HEK293 (cell line): Measurements from ENCODE around the gene ECE1.
A peak's percentile ranks its signal among the peaks of the same experiment; 100 is the strongest.

ENCODE experiments used
- CTCF ChIA-PET: fragments of 350-600 bp; formaldehyde crosslinking; extraction: SDS; loops from one replicate; lab custom pipeline; 2021; ENCODE audit warnings: antibody characterized with exemption; lab: Yijun Ruan, JAX
- POLR2A ChIA-PET: fragments of 300-600 bp; formaldehyde crosslinking; extraction: SDS; loops from one replicate; lab custom pipeline; 2020; ENCODE audit warnings: antibody characterized with exemption, inconsistent platforms; lab: Yijun Ruan, JAX
- H3K27ac ChIP-seq: fragments of 200-500 bp; sonication (Bioruptor generic); 2 replicates; pipeline ENCODE4 v1.5.1; 2014; ENCODE audit warnings: low read depth, low read length, control low read depth, inconsistent platforms; ENCODE audit errors: extremely low read depth
- H3K36me3 ChIP-seq, 2 experiments: fragments of 200-500 bp in 1 of 2; sonication (Bioruptor generic) in 1 of 2; 1 replicate in 1 of 2; 2 replicates in 1 of 2; pipeline ENCODE4 v1.5.1; 2014 to 2017; ENCODE audit warnings: inconsistent platforms in 2 of 2, low read length in 2 of 2; ENCODE audit not compliant: control insufficient read depth in 2 of 2, insufficient read depth in 1 of 2
- H3K4me1 ChIP-seq: fragments of 200-500 bp; sonication (Bioruptor generic); 2 replicates; pipeline ENCODE4 v1.5.1; 2014; ENCODE audit warnings: mild to moderate bottlenecking, low read length, inconsistent platforms; ENCODE audit not compliant: control insufficient read depth, insufficient read depth
- H3K4me3 ChIP-seq: 2 replicates; pipeline ENCODE4 v1.5.1; 2011; ENCODE audit warnings: low read depth, mild to moderate bottlenecking, control low read depth, low read length, moderate library complexity
- H3K9me3 ChIP-seq: fragments of 200-500 bp; sonication (Bioruptor generic); 2 replicates; pipeline ENCODE4 v1.5.1; 2014; ENCODE audit warnings: low read depth, low read length, inconsistent platforms; ENCODE audit not compliant: control insufficient read depth, insufficient read depth
- BCL11A ChIP-seq: fragments of 450-650 bp; formaldehyde crosslinking; IDR thresholded peaks from 2 replicates; pipeline ENCODE4 v1.5.1; 2016; ENCODE audit warnings: low read depth, missing biosample characterization, missing genetic modification characterization
- GFI1B ChIP-seq: fragments of 450-650 bp; formaldehyde crosslinking; IDR thresholded peaks from 2 replicates; pipeline ENCODE4 v1.5.1; 2016; ENCODE audit warnings: missing biosample characterization, missing genetic modification characterization
- KLF10 ChIP-seq: fragments of 450-650 bp; IDR thresholded peaks from 2 replicates; pipeline ENCODE4 v1.5.1; 2018; ENCODE audit warnings: missing biosample characterization, mild to moderate bottlenecking, missing genetic modification characterization
- KLF7 ChIP-seq: fragments of 450-650 bp; formaldehyde crosslinking; IDR thresholded peaks from 2 replicates; pipeline ENCODE4 v1.5.1; 2016; ENCODE audit warnings: missing biosample characterization, missing genetic modification characterization, borderline replicate concordance
- KLF8 ChIP-seq: fragments of 450-650 bp; formaldehyde crosslinking; IDR thresholded peaks from 2 replicates; pipeline ENCODE4 v1.5.1; 2016; ENCODE audit warnings: missing biosample characterization, missing genetic modification characterization
- MYNN ChIP-seq: fragments of 450-650 bp; formaldehyde crosslinking; IDR thresholded peaks from 2 replicates; pipeline ENCODE4 v1.5.1; 2016; ENCODE audit warnings: missing biosample characterization, missing genetic modification characterization, borderline replicate concordance
- OSR2 ChIP-seq: fragments of 450-650 bp; formaldehyde crosslinking; IDR thresholded peaks from 2 replicates; pipeline ENCODE4 v1.5.1; 2016; ENCODE audit warnings: missing biosample characterization, missing genetic modification characterization
- YY2 ChIP-seq: fragments of 450-650 bp; formaldehyde crosslinking; IDR thresholded peaks from 2 replicates; pipeline ENCODE4 v1.5.1; 2016; ENCODE audit warnings: missing biosample characterization, missing genetic modification characterization
- ZBTB17 ChIP-seq: fragments of 450-650 bp; formaldehyde crosslinking; IDR thresholded peaks from 2 replicates; pipeline ENCODE4 v1.5.1; 2016; ENCODE audit warnings: missing biosample characterization, missing genetic modification characterization
- ZEB2 ChIP-seq: fragments of 450-650 bp; formaldehyde crosslinking; IDR thresholded peaks from 2 replicates; pipeline ENCODE4 v1.5.1; 2016; ENCODE audit warnings: missing biosample characterization, missing genetic modification characterization
- ZFP69B ChIP-seq: fragments of 450-650 bp; formaldehyde crosslinking; IDR thresholded peaks from 2 replicates; pipeline ENCODE4 v1.5.1; 2016; ENCODE audit warnings: missing biosample characterization, missing genetic modification characterization
- ZNF121 ChIP-seq: fragments of 450-650 bp; formaldehyde crosslinking; IDR thresholded peaks from 2 replicates; pipeline ENCODE4 v1.5.1; 2016; ENCODE audit warnings: missing biosample characterization, missing genetic modification characterization
- ZNF138 ChIP-seq: fragments of 450-650 bp; formaldehyde crosslinking; IDR thresholded peaks from 2 replicates; pipeline ENCODE4 v1.5.1; 2016; ENCODE audit warnings: missing biosample characterization, missing genetic modification characterization, borderline replicate concordance
- ZNF146 ChIP-seq: fragments of 450-650 bp; formaldehyde crosslinking; IDR thresholded peaks from 2 replicates; pipeline ENCODE4 v1.5.1; 2016; ENCODE audit warnings: missing biosample characterization, missing genetic modification characterization
- ZNF169 ChIP-seq: fragments of 450-650 bp; formaldehyde crosslinking; IDR thresholded peaks from 2 replicates; pipeline ENCODE4 v1.5.1; 2016; ENCODE audit warnings: missing biosample characterization, missing genetic modification characterization
- ZNF211 ChIP-seq: fragments of 450-650 bp; formaldehyde crosslinking; IDR thresholded peaks from 2 replicates; pipeline ENCODE4 v1.5.1; 2016; ENCODE audit warnings: low read depth, missing biosample characterization, missing genetic modification characterization
- ZNF221 ChIP-seq: fragments of 450-650 bp; formaldehyde crosslinking; IDR thresholded peaks from 2 replicates; pipeline ENCODE4 v1.5.1; 2017; ENCODE audit warnings: missing biosample characterization, missing genetic modification characterization, borderline replicate concordance
- ZNF311 ChIP-seq: fragments of 450-650 bp; formaldehyde crosslinking; IDR thresholded peaks from 2 replicates; pipeline ENCODE4 v1.5.1; 2017; ENCODE audit warnings: missing biosample characterization, missing genetic modification characterization, borderline replicate concordance
- ZNF366 ChIP-seq: fragments of 450-650 bp; formaldehyde crosslinking; conservative IDR thresholded peaks from 2 replicates; pipeline ENCODE4 v1.5.1; 2016; ENCODE audit warnings: missing biosample characterization, missing genetic modification characterization
- ZNF501 ChIP-seq: fragments of 450-650 bp; formaldehyde crosslinking; IDR thresholded peaks from 2 replicates; pipeline ENCODE4 v1.5.1; 2016; ENCODE audit warnings: missing biosample characterization, missing genetic modification characterization
- ZNF596 ChIP-seq: fragments of 450-650 bp; IDR thresholded peaks from 2 replicates; pipeline ENCODE4 v1.5.0; 2018; ENCODE audit warnings: missing biosample characterization, mild to moderate bottlenecking, missing genetic modification characterization, moderate library complexity
- ZNF623 ChIP-seq: fragments of 450-650 bp; formaldehyde crosslinking; IDR thresholded peaks from 2 replicates; pipeline ENCODE4 v1.5.1; 2016; ENCODE audit warnings: missing biosample characterization, missing genetic modification characterization
- ZNF76 ChIP-seq: fragments of 450-650 bp; formaldehyde crosslinking; IDR thresholded peaks from 2 replicates; pipeline ENCODE4; 2016; ENCODE audit warnings: low read depth, missing biosample characterization, missing genetic modification characterization, borderline replicate concordance
- ZSCAN16 ChIP-seq: fragments of 450-650 bp; formaldehyde crosslinking; IDR thresholded peaks from 2 replicates; pipeline ENCODE4 v1.5.1; 2016; ENCODE audit warnings: missing biosample characterization, missing genetic modification characterization
- ZSCAN23 ChIP-seq: fragments of 450-650 bp; formaldehyde crosslinking; IDR thresholded peaks from 2 replicates; pipeline ENCODE4 v1.5.1; 2016; ENCODE audit warnings: missing biosample characterization, missing genetic modification characterization
- ZSCAN5A ChIP-seq: fragments of 450-650 bp; formaldehyde crosslinking; IDR thresholded peaks from 2 replicates; pipeline ENCODE4 v1.5.1; 2016; ENCODE audit warnings: missing biosample characterization, missing genetic modification characterization
- ZXDB ChIP-seq: fragments of 450-650 bp; formaldehyde crosslinking; IDR thresholded peaks from 2 replicates; pipeline ENCODE4 v1.5.1; 2016; ENCODE audit warnings: missing biosample characterization, missing genetic modification characterization
- TF ChIP-seq, protein P1 (sequence below): fragments of 450-650 bp; formaldehyde crosslinking; IDR thresholded peaks from 2 replicates; pipeline ENCODE4 v1.5.1; 2016; ENCODE audit warnings: missing biosample characterization, missing genetic modification characterization, borderline replicate concordance
- TF ChIP-seq, protein P2 (sequence below): fragments of 450-650 bp; formaldehyde crosslinking; IDR thresholded peaks from 2 replicates; pipeline ENCODE4 v1.5.1; 2016; ENCODE audit warnings: missing biosample characterization, missing genetic modification characterization
- TF ChIP-seq, protein P3 (sequence below): fragments of 450-650 bp; formaldehyde crosslinking; IDR thresholded peaks from 2 replicates; pipeline ENCODE4 v1.5.1; 2016; ENCODE audit warnings: missing biosample characterization, missing genetic modification characterization

ECE1 gene

GRCh38 chr1:21338573-21339355 lies 48.5 kb upstream of the ECE1 start (continued):
- TF ChIP-seq ZNF146 (tag by site-specific recombination) (0 out of 2 replicates have a peak, but pooled peaks have one; percentile 11), KLF7 (tag by site-specific recombination) (peak; percentile 57; the same call in 1 of the 2 replicates), ZSCAN5A (tag by site-specific recombination) (peak; percentile 48; the same call in 1 of the 2 replicates), ZXDB (tag by site-specific recombination) (peak; percentile 54; the same call in 1 of the 2 replicates), BCL11A (tag by site-specific recombination) (peak; percentile 73), KLF8 (tag by site-specific recombination) (0 out of 2 replicates have a peak, but pooled peaks have one; percentile 44), ZEB2 (tag by site-specific recombination) (peak; percentile 54; the same call in 1 of the 2 replicates), KLF10 (tag by site-specific recombination) (peak; percentile 23; the same call in 1 of the 2 replicates), ZNF311 (tag by site-specific recombination) (no peak), ZFP69B (peak; percentile 31; the same call in 1 of the 2 replicates), MYNN (tag by site-specific recombination) (no peak), ZNF76 (tag by site-specific recombination) (peak; percentile 85), ZNF121 (no peak), ZNF221 (no peak)
- TF ChIP-seq, protein P1, sequence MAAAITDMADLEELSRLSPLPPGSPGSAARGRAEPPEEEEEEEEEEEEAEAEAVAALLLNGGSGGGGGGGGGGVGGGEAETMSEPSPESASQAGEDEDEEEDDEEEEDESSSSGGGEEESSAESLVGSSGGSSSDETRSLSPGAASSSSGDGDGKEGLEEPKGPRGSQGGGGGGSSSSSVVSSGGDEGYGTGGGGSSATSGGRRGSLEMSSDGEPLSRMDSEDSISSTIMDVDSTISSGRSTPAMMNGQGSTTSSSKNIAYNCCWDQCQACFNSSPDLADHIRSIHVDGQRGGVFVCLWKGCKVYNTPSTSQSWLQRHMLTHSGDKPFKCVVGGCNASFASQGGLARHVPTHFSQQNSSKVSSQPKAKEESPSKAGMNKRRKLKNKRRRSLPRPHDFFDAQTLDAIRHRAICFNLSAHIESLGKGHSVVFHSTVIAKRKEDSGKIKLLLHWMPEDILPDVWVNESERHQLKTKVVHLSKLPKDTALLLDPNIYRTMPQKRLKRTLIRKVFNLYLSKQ (tag by site-specific recombination), result no peak

DNA sequence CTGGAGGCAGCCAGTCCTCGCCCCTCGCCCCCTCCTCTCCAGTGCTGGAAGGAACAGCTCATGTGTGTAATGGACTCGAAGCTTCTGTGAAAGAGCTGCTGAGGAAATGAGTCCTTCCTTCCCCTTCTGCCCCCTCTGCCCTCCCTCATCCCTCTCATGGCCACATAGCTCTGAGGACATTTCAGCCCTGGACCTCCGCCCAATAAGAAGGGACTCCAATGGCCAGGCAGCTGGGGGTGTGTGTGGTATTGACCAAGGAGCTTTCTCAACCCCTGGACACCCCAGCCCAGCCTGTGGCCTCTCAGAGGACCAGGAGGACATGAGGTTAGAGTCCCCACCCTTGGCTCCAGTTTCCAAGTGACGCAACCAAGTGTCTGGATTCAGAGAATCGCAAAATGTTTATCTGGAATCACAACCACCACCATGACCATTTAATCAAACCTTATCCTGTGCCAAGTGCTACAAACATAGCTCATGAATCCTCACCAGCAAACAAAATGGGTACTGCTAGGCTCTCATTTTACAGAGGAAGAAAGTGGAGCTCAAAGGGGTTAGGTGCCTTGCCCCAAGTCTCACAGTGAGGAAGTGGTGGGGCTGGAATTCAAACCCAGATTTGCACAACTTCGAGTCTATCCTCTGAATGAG lies 47.8 kb upstream of the ECE1 start:
- H3K4me3 ChIP-seq, result no peak overlapping the region
- peaks cover 32% of the 10 kb centered on the region for H3K4me1 ChIP-seq
- ChIA-PET POLR2A (interaction anchor here (1.1 to 1.5 kb wide), 3 partner anchors 11 to 15 kb away, joined by 4 to 5 read pairs (median 5); no protein-coding TSS in a partner anchor), CTCF (interaction anchor here (0.6 to 7.8 kb wide), 10 partner anchors 15 to 638 kb away, joined by 3 to 79 read pairs (median 5); no protein-coding TSS in a partner anchor)
- H3K36me3 ChIP-seq, result no peaks in the 10 kb centered on the region
- no peak overlapping the region; the same call in 1 of the 2 replicates for H3K27ac ChIP-seq
- H3K9me3 ChIP-seq, result no peaks in the 10 kb centered on the region
- TF ChIP-seq ZFP69B (no peak), ZNF211 (no peak), ZNF623 (no peak), ZNF366 (tag by site-specific recombination) (no peak), ZSCAN16 (no peak), ZNF138 (tag by site-specific recombination) (no peak), ZBTB17 (tag by site-specific recombination) (peak; percentile 56), ZNF596 (no peak), ZNF169 (no peak), GFI1B (tag by site-specific recombination) (0 out of 2 replicates have a peak, but pooled peaks have one; percentile 29), ZSCAN23 (no peak), ZNF501 (tag by site-specific recombination) (no peak), YY2 (tag by site-specific recombination) (no peak), OSR2 (tag by site-specific recombination) (peak; percentile 57)
- TF ChIP-seq, protein P2, sequence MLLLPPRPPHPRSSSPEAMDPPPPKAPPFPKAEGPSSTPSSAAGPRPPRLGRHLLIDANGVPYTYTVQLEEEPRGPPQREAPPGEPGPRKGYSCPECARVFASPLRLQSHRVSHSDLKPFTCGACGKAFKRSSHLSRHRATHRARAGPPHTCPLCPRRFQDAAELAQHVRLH (tag by site-specific recombination), result no peak
- TF ChIP-seq, protein P3, sequence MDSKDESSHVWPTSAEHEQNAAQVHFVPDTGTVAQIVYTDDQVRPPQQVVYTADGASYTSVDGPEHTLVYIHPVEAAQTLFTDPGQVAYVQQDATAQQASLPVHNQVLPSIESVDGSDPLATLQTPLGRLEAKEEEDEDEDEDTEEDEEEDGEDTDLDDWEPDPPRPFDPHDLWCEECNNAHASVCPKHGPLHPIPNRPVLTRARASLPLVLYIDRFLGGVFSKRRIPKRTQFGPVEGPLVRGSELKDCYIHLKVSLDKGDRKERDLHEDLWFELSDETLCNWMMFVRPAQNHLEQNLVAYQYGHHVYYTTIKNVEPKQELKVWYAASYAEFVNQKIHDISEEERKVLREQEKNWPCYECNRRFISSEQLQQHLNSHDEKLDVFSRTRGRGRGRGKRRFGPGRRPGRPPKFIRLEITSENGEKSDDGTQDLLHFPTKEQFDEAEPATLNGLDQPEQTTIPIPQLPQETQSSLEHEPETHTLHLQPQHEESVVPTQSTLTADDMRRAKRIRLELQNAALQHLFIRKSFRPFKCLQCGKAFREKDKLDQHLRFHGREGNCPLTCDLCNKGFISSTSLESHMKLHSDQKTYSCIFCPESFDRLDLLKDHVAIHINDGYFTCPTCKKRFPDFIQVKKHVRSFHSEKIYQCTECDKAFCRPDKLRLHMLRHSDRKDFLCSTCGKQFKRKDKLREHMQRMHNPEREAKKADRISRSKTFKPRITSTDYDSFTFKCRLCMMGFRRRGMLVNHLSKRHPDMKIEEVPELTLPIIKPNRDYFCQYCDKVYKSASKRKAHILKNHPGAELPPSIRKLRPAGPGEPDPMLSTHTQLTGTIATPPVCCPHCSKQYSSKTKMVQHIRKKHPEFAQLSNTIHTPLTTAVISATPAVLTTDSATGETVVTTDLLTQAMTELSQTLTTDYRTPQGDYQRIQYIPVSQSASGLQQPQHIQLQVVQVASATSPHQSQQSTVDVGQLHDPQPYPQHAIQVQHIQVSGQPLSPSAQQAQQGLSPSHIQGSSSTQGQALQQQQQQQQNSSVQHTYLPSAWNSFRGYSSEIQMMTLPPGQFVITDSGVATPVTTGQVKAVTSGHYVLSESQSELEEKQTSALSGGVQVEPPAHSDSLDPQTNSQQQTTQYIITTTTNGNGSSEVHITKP (tag by site-specific recombination), result 0 out of 2 replicates have a peak, but pooled peaks have one; percentile 23
